H1 (cell line): ENCODE measurements around the gene SPATA13. TPM values are rescaled to one million over a fixed set of nuclear protein-coding genes. Genes with fewer than 3 reads are reported as not detected.

Source experiments
- CTCF ChIA-PET: fragments of 300-600 bp; sonication (Branson Sonifier 250); formaldehyde crosslinking; loops from one replicate; lab custom pipeline; 2021; ENCODE audit not compliant: partially characterized antibody; lab: Charles Lee
- POLR2A ChIA-PET: fragments of 300-600 bp; sonication (Branson Sonifier 250); formaldehyde crosslinking; loops from one replicate; lab custom pipeline; 2021; ENCODE audit warnings: inconsistent platforms; ENCODE audit not compliant: partially characterized antibody; lab: Charles Lee
- DNase-seq, 2 experiments: peaks; one replicate each; pipeline versions ENCODE4 v3.0.0 to v3.0.0-alpha.2; 2010 to 2022; ENCODE audit warnings: low spot score in 2 of 2, low read depth in 1 of 2, mixed read lengths in 1 of 2
- FAIRE-seq: peaks from 2 replicates; lab custom pipeline; 2011; peaks lifted over from hg19 to GRCh38; lab: Jason Lieb, UNC
- H2AFZ ChIP-seq: 2 replicates; pipeline ENCODE4 v1.8.1; 2012; ENCODE audit warnings: low read length, inconsistent platforms
- H2AK5ac ChIP-seq: 2 replicates; pipeline ENCODE4 v1.6.1; 2013; ENCODE audit warnings: low read depth, low read length
- H2BK120ac ChIP-seq: replicated peaks from 2 replicates; pipeline ENCODE3; 2013; ENCODE audit warnings: low read depth, low read length, inconsistent platforms
- H2BK12ac ChIP-seq: 2 replicates; pipeline ENCODE4 v1.6.1; 2013; ENCODE audit warnings: low read depth, low read length
- H2BK15ac ChIP-seq: 2 replicates; pipeline ENCODE4 v1.6.1; 2013; ENCODE audit warnings: low read length
- H2BK20ac ChIP-seq: 2 replicates; pipeline ENCODE4 v1.6.1; 2013; ENCODE audit warnings: low read length
- H2BK5ac ChIP-seq: 2 replicates; pipeline ENCODE4 v1.6.1; 2013; ENCODE audit warnings: low read depth, low read length
- H3K14ac ChIP-seq: 2 replicates; pipeline ENCODE4 v1.6.1; 2013; ENCODE audit warnings: inconsistent platforms; ENCODE audit not compliant: insufficient read length
- H3K18ac ChIP-seq: 2 replicates; pipeline ENCODE4 v1.6.1; 2013; ENCODE audit warnings: low read length; ENCODE audit errors: extremely low read depth
- H3K23ac ChIP-seq: 2 replicates; pipeline ENCODE4 v1.6.1; 2013; ENCODE audit warnings: inconsistent platforms; ENCODE audit not compliant: insufficient read length
- H3K23me2 ChIP-seq: 2 replicates; pipeline ENCODE4 v1.6.1; 2013; ENCODE audit warnings: low read depth, low read length
- H3K27ac ChIP-seq: 2 replicates; pipeline ENCODE4 v1.6.1; 2011; ENCODE audit warnings: low read depth, low read length, inconsistent platforms
- H3K27me3 ChIP-seq, 4 experiments: replicated peaks in 1 of 4; 1 replicate in 1 of 4; 2 replicates in 3 of 4; pipeline versions ENCODE4 v1.6.1 to v1.8.1; 2011 to 2013; ENCODE audit warnings: low read length in 3 of 4, mild to moderate bottlenecking in 3 of 4, inconsistent platforms in 2 of 4, mixed read lengths in 2 of 4, moderate library complexity in 1 of 4; ENCODE audit not compliant: control insufficient read depth in 3 of 4, insufficient read depth in 3 of 4; ENCODE audit errors: extremely low read depth in 1 of 4
- H3K36me3 ChIP-seq, 4 experiments: 2 replicates each; pipeline versions ENCODE4 v1.6.1 to v1.8.1; 2011 to 2013; ENCODE audit warnings: mild to moderate bottlenecking in 4 of 4, low read length in 3 of 4, moderate library complexity in 2 of 4, control low read depth in 1 of 4, inconsistent platforms in 1 of 4; ENCODE audit not compliant: insufficient read depth in 4 of 4, control insufficient read depth in 2 of 4
- H3K4ac ChIP-seq: replicated peaks from 2 replicates; pipeline ENCODE3; 2013; ENCODE audit warnings: low read length, low read depth, mixed read lengths, inconsistent platforms; ENCODE audit not compliant: insufficient read length
- H3K4me1 ChIP-seq, 4 experiments: replicated peaks in 1 of 4; 1 replicate in 1 of 4; 2 replicates in 3 of 4; pipeline versions ENCODE4 v1.6.1 to v1.8.1; 2011 to 2013; ENCODE audit warnings: low read length in 3 of 4, inconsistent platforms in 2 of 4, mixed read lengths in 1 of 4; ENCODE audit not compliant: insufficient read depth in 4 of 4, control insufficient read depth in 3 of 4
- H3K4me2 ChIP-seq, 2 experiments: 2 replicates each; pipeline versions ENCODE4 v1.6.1 to v1.8.1; 2011 to 2013; ENCODE audit warnings: low read depth in 2 of 2, low read length in 2 of 2, control low read depth in 1 of 2, inconsistent platforms in 1 of 2, mild to moderate bottlenecking in 1 of 2; ENCODE audit not compliant: insufficient read depth in 1 of 2
- H3K4me3 ChIP-seq, 4 experiments: fragments of 200-600, 300-600 bp in 1 of 4; sonication (generic), shearing (Covaris generic), sonication (Bioruptor Twin) in 1 of 4; 2 replicates each; pipeline versions ENCODE4 v1.5.1 to v1.8.1; 2011 to 2016; ENCODE audit warnings: low read length in 4 of 4, low read depth in 3 of 4, control low read depth in 2 of 4, inconsistent platforms in 2 of 4, mild to moderate bottlenecking in 2 of 4, mixed read lengths in 1 of 4, moderate library complexity in 1 of 4; ENCODE audit not compliant: insufficient read depth in 2 of 4; ENCODE audit errors: extremely low read depth in 1 of 4
- H3K56ac ChIP-seq: replicated peaks from 2 replicates; pipeline ENCODE3; 2013; ENCODE audit warnings: low read depth, mild to moderate bottlenecking, mixed read lengths, low read length, inconsistent platforms; ENCODE audit not compliant: insufficient read length
- H3K79me1 ChIP-seq: 2 replicates; pipeline ENCODE4 v1.6.1; 2013; ENCODE audit warnings: low read depth, low read length, control low read depth
- H3K79me2 ChIP-seq, 2 experiments: 2 replicates each; pipeline versions ENCODE4 v1.6.1 to v1.8.1; 2012 to 2013; ENCODE audit warnings: low read length in 2 of 2, mild to moderate bottlenecking in 2 of 2, inconsistent platforms in 1 of 2; ENCODE audit not compliant: insufficient read depth in 2 of 2, control insufficient read depth in 1 of 2
- H3K9ac ChIP-seq, 4 experiments: replicated peaks in 1 of 4; 1 replicate in 1 of 4; 2 replicates in 3 of 4; pipeline versions ENCODE4 v1.6.1 to v1.8.1; 2011 to 2013; ENCODE audit warnings: low read depth in 3 of 4, low read length in 3 of 4, control low read depth in 2 of 4, mild to moderate bottlenecking in 2 of 4, moderate library complexity in 2 of 4, inconsistent platforms in 1 of 4; ENCODE audit errors: extremely low read depth in 1 of 4
- H3K9me3 ChIP-seq, 2 experiments: 2 replicates each; pipeline versions ENCODE4 v1.6.1 to v1.8.1; 2012 to 2013; ENCODE audit warnings: mild to moderate bottlenecking in 2 of 2, moderate library complexity in 2 of 2, control low read depth in 1 of 2, inconsistent platforms in 1 of 2, low read depth in 1 of 2, low read length in 1 of 2, mixed read lengths in 1 of 2; ENCODE audit not compliant: insufficient read depth in 2 of 2
- H4K20me1 ChIP-seq, 2 experiments: replicated peaks in 1 of 2; 2 replicates each; pipeline versions ENCODE3 to v1.8.1; 2011 to 2013; ENCODE audit warnings: inconsistent platforms in 2 of 2, low read length in 2 of 2, mild to moderate bottlenecking in 1 of 2; ENCODE audit not compliant: insufficient read depth in 2 of 2, control insufficient read depth in 1 of 2
- H4K5ac ChIP-seq: 2 replicates; pipeline ENCODE4 v1.6.1; 2013; ENCODE audit warnings: low read length, low read depth, mixed read lengths, inconsistent platforms; ENCODE audit not compliant: insufficient read length
- H4K8ac ChIP-seq: 2 replicates; pipeline ENCODE4 v1.8.0; 2013; ENCODE audit warnings: mild to moderate bottlenecking, moderate library complexity, low read length, inconsistent platforms; ENCODE audit not compliant: insufficient read depth; ENCODE audit errors: extremely low read depth
- H4K91ac ChIP-seq: replicated peaks from 2 replicates; pipeline ENCODE3; 2013; ENCODE audit warnings: low read length, mixed read lengths, inconsistent platforms; ENCODE audit not compliant: insufficient read length
- BACH1 ChIP-seq: IDR thresholded peaks from 2 replicates; pipeline ENCODE4 v1.6.1; 2012; ENCODE audit warnings: low read length, improper control_type of control experiment
- BCL11A ChIP-seq, 2 experiments: IDR thresholded peaks; one replicate each; pipeline ENCODE4 v1.6.1; 2011; ENCODE audit warnings: low read depth in 2 of 2, low read length in 2 of 2, mild to moderate bottlenecking in 2 of 2
- CTCF ChIP-seq, 3 experiments: IDR thresholded peaks; 1 replicate in 2 of 3; 2 replicates in 1 of 3; pipeline versions ENCODE4 v1.5.1 to v1.6.1; 2011; ENCODE audit warnings: low read length in 3 of 3, mild to moderate bottlenecking in 3 of 3, inconsistent platforms in 2 of 3, low read depth in 1 of 3, moderate library complexity in 1 of 3; ENCODE audit not compliant: insufficient read depth in 1 of 3; ENCODE audit errors: control extremely low read depth in 1 of 3
- RAD21 ChIP-seq, 2 experiments: IDR thresholded peaks in 1 of 2; conservative IDR thresholded peaks in 1 of 2; 2 replicates each; pipeline ENCODE4 v1.6.1; 2011; ENCODE audit warnings: low read depth in 2 of 2, low read length in 2 of 2, improper control_type of control experiment in 1 of 2, inconsistent platforms in 1 of 2, mild to moderate bottlenecking in 1 of 2, moderate library complexity in 1 of 2
- WGBS, 2 experiments: shearing (Covaris generic) in 1 of 2; methylation state at CpG; one replicate each; pipeline versions ENCODE4 v1.1.6 to v1.1.7; 2013 to 2015; ENCODE audit warnings: low lambda C conversion rate in 2 of 2, mixed read lengths in 2 of 2, inconsistent platforms in 1 of 2, low coverage in 1 of 2, missing lambda C conversion rate in 1 of 2; ENCODE audit not compliant: insufficient replicate concordance in 2 of 2, insufficient coverage in 1 of 2, insufficient read length in 1 of 2; ENCODE audit errors: extremely low coverage in 1 of 2, missing lambda C conversion rate in 1 of 2; 5-methylcytosine and 5-hydroxymethylcytosine counted together
- polyA plus RNA-seq, 7 experiments: library from polyadenylated mRNA; depleted of rRNA in 3 of 7; stranded (reverse) in 5 of 7; unstranded in 2 of 7; fragments of >200 nt in 5 of 7; fragments of 200-250 nt in 2 of 7; gene quantifications; 1 replicate in 5 of 7; 2 replicates in 1 of 7; 4 replicates in 1 of 7; pipeline versions ENCODE4 v1.2.1 to v1.2.3, GENCODE V29; 2011 to 2013; ENCODE audit warnings: missing spikeins in 2 of 7, mixed read lengths in 2 of 7
- total RNA-seq: library from RNA; stranded (reverse); fragmentation: NEBNext Ultra II Directional; extraction: Animal tissue kit (Norgen Biotek cat#: 25700); gene quantifications from 2 replicates; pipeline ENCODE4 v1.2.1, GENCODE V29; 2021

SPATA13 gene
- total and polyA plus RNA-seq, 2 of the 8 experiments (the other 6 are each of a cell fraction or from before 2014, with no cell fraction given): 12.6 to 30.9 TPM

GRCh38 chr13:24254146-24254841, 93.8 kb downstream of the SPATA13 start:
- FAIRE-seq: no peak
- TF ChIP-seq RAD21 (IDR thresholded peaks at IDR 0.05 in 1 of 2, conservative IDR thresholded peaks at IDR 0.05 in 1 of 2; ENCODE audit: low read depth in 2 of 2, low read length in 2 of 2) (no peak), BACH1 (no peak), CTCF (IDR thresholded peaks at IDR 0.05; ENCODE audit: control extremely low read depth in 1 of 3, insufficient read depth in 1 of 3, low read depth in 1 of 3, low read length in 3 of 3) (no peak), BCL11A (IDR thresholded peaks at IDR 0.05; ENCODE audit: low read depth in 2 of 2, low read length in 2 of 2) (no peak)

More at GRCh38 chr13:24254146-24254841, 93.8 kb downstream of the SPATA13 start:
- H3K56ac ChIP-seq: no peak overlapping the region
- no peak overlapping the region for H4K91ac ChIP-seq
- no peaks in the 10 kb centered on the region; a peak in 1 of 7 replicates for H3K4me1 ChIP-seq
- ChIA-PET POLR2A (no interaction called here), CTCF (interaction anchor here (0.9 to 1.0 kb wide), 3 partner anchors 15 to 262 kb away, joined by 3 to 4 read pairs (median 3); no protein-coding TSS in a partner anchor)
- no peak overlapping the region for H2BK12ac ChIP-seq
- H3K4ac ChIP-seq: no peak overlapping the region
- DNase-seq: no peak
- no peak overlapping the region for H2AFZ ChIP-seq
- no peak overlapping the region for H2BK15ac ChIP-seq
- H4K5ac ChIP-seq: no peak overlapping the region
- no peaks in the 10 kb centered on the region for H3K27me3 ChIP-seq
- no peak overlapping the region for H3K9ac ChIP-seq
- H3K23me2 ChIP-seq: no peaks in the 10 kb centered on the region
- no peak overlapping the region for H3K27ac ChIP-seq
- H2BK5ac ChIP-seq: no peak overlapping the region
- no peak overlapping the region for H3K14ac ChIP-seq
- H3K9me3 ChIP-seq: no peaks in the 10 kb centered on the region
- 77% methylated on average over 10 of the region's 10 CpGs; no CpG with 5 or more reads in 1 of the 2 experiments for WGBS, 2 experiments
- H4K8ac ChIP-seq: no peak overlapping the region
- H4K20me1 ChIP-seq: peaks cover 0 to 2% of the 10 kb centered on the region in 2 experiments
- no peak overlapping the region for H3K23ac ChIP-seq
- H3K36me3 ChIP-seq: peaks cover 0 to 4% (median 0%) of the 10 kb centered on the region in 4 experiments; a peak in 2 of 8 replicates
- no peak overlapping the region for H3K4me2 ChIP-seq
- no peaks in the 10 kb centered on the region for H3K79me1 ChIP-seq
- H2BK120ac ChIP-seq: no peak overlapping the region
- H3K79me2 ChIP-seq: no peaks in the 10 kb centered on the region
- H3K18ac ChIP-seq: no peak overlapping the region
- no peak overlapping the region for H3K4me3 ChIP-seq
- no peak overlapping the region for H2BK20ac ChIP-seq
- no peak overlapping the region for H2AK5ac ChIP-seq
